GM20431 (cell line): ENCODE results near the gene SELENOS.
"Not testable (repeated sequence)": the region's sequence is repeated elsewhere in the genome, so short reads cannot be mapped to it uniquely, and the experiment has no call there.

Experiments
- in situ Hi-C: fragments of 300-500 bp; cut with MseI, MboI; formaldehyde crosslinking; loops from one replicate; pipeline ENCODE4 v1.15.0; 2020; ENCODE audit warnings: low sequenced_read_pairs; ENCODE audit not compliant: unreplicated experiment

SELENOS gene

GRCh38 chr15:101310508-101310907, 33.2 kb upstream of the SELENOS start:
- in situ Hi-C loops, result no loop called here

DNA sequence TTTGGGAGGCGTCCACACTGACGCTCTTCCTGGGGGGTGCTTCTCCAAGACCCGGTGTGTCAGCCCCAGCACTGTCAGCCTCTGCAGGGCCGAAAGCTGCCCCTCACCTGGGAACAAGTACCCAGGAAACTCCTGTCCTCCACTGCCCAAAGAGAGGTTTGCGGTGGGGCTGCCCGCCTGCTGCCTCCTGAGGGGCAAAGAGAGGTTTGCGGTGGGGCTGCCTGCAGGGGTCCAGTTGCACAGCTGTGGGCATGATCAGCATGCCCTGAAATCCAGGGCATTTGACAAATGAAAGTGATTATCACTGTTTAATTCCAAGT, 32.8 kb upstream of the SELENOS start:
- in situ Hi-C loops, result no loop called here

GRCh38 chr15:101309436-101310160, 32.3 kb upstream of the SELENOS start:
- in situ Hi-C loops, result no loop called here

DNA sequence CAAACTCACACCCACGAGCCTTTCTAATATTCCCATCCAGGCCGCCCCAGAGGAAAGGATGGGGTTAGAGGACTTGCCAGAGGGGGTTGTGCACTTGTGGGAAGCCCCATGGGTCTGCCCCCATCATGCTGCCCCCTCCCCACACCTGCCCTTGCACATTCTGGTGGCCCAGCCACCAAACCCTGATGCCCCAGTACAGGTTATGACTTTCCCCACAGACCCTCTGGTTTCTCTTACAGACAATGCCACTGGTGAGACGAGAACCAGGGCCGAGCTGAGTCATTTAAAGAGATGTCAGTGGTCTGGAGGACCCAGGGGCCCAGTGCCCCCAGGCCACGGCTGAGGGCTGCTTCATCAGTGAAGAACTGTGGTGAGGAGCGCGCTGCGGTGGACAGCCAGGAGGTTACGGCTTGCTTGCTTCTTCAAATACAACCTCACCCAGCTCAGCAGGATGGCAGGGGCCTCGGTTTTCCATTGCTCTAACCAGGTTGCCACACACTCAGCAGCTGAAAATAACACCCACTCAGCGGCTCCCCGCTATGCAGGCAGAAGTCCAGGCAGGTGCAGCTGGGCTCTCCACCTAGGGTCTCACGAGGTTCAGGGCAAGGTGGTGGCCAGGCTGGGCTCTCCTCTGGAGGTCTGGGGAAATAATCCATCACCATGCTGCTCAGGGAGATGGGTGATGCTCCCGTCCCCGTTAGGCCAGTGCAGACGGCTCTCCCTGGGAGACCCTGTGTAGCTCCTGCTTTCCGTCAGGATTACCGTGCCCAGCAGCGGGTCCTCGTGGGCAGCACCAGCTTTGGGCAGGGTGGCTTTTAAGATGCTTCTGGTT, 31.5 kb upstream of the SELENOS start:
- in situ Hi-C loops, result no loop called here

- in situ Hi-C loops, result no loop called here
These were observed 30.8 kb upstream of the SELENOS start for GRCh38 chr15:101307897-101308603.

DNA sequence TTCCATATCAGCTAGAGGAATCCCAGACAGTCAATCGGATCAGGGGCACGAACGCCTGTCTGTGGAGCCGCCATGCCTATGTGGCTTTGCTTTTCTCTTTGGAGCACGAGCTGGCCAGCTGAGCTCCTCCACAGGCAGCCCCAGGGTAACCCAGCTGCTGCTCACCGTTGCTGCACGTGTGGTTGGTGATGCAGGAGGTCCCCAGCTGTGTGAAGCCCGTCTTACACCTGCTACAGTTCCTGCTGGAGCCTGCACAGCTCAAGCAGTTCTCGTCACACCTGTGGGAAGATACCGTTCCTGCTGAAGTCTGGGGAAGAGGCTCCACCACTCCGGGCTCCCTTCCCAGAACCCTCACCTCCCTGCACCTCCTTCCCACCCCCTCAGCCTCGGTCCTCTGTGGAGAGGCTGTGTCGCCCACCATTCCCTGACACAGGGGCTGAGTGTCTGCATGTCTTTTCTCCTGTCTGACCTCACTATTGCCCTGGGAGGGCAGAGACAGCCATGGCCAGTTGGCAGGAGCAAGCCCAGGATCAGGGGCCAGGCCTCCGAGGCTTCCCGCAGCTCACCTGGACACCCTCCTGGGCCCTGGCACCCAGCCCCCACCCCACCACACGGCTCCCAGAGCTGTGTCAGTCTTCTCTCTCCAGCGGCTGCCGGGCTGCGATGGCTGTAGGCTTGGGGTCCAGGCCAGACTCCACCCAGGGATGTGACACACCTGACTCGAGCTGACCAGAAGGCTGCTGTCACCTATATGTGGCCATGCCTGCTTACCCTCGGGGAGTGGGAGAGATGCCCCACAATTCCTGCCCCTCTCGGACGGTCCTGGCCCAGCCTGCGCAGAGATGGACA, 30.0 kb upstream of the SELENOS start:
- in situ Hi-C loops, result no loop called here

- in situ Hi-C loops, result no loop called here
These were observed 29.2 kb upstream of the SELENOS start for GRCh38 chr15:101306341-101307047.

DNA sequence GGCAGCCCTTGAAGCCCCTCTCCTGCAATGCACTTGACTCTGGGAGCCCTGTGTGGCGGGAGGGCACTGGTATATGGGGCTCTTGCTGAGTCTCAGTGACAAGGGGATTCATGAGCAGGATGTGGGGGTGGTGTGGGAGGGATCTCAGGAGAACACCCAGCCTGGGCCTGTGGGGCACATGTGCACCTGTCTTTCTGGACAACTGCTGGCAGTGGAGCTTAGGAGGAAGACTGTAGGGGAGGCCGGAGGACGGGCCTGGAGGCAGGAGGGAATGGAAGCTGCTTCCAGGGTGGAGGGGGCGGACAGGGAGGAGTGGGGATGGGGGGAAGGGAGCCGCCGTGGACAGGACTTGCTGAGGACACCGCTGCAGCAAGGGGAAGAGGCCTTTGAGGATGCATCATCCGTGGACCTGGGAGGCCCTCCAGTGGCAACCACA, 28.6 kb upstream of the SELENOS start:
- in situ Hi-C loops, result no loop called here

GRCh38 chr15:101303408-101303807, 26.1 kb upstream of the SELENOS start:
- in situ Hi-C loops, result no loop called here

GRCh38 chr15:101296418-101297405, 19.4 kb upstream of the SELENOS start:
- in situ Hi-C loops, result loop anchor here (10.0 kb wide), 1 partner anchor 348 kb away; no protein-coding TSS in a partner anchor

DNA sequence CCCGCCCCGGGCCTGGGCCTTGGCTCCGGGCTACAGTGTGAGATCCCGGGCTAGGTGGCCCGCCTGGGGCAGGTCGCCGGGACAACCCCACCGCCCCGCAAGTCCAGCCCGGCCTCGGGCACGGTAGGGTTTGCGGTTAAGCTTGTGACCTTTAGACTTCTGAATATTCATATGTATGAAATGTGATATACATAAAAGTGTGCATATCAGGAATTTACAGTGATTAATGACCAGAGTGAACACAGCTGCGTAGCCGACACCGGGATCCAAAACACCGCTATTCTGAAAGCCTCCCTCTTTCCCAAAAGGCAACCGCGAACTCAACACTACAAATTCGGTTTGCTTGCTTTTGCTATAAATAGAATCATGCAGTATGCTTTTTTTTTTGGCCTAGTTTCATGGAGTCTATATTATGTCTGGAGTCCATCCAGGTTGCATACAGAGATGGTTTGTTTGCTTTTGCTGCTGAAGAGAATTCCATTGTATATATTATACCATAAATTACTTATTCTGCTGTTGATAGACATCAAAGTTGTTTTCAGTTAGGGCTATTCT, 18.4 kb upstream of the SELENOS start:
- in situ Hi-C loops, result loop anchor here (10.0 kb wide), 1 partner anchor 349 kb away; no protein-coding TSS in a partner anchor

GRCh38 chr15:101294731-101295606, 17.7 kb upstream of the SELENOS start, which contains the start of gene SNRPA1:
Gene SNRPA1, minus strand, starts transcription at chr15:101295248. Its CDS starts 70 bp downstream, at chr15:101295178.
- in situ Hi-C loops, result loop anchor here (10.0 kb wide), 1 partner anchor 350 kb away; no protein-coding TSS in a partner anchor

DNA sequence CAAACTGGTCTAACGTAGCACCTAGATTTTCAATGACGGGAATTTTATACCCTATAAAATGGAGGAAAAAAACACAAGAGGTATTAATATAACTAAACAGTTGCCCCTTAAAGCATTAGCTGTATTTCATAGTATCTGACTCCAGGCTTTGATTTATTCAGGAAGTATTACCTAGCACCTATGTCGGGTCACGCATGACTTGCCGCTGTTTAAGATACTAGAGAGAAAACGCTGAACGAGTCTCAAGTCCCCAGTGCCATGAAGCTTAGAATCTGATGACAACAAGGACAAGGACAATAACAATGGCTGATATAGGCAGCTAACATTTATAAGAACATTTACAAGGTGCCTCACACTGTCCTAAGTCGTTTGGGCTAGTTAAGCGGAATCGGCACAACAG, 15.8 kb upstream of the SELENOS start:
- in situ Hi-C loops, result loop anchor here (10.0 kb wide), 1 partner anchor 352 kb away; no protein-coding TSS in a partner anchor

GRCh38 chr15:101288905-101289513, 11.7 kb upstream of the SELENOS start:
- in situ Hi-C loops, result no loop called here

GRCh38 chr15:101287342-101287741, 10.1 kb upstream of the SELENOS start:
- in situ Hi-C loops, result not testable (repeated sequence)

GRCh38 chr15:101286471-101287114, 9.3 kb upstream of the SELENOS start:
- in situ Hi-C loops, result no loop called here
